Esophagus squamous epithelium (tissue), 5 donors: ENCODE data around the gene TBC1D2. TPM values are rescaled to one million over a fixed set of nuclear protein-coding genes. Genes with fewer than 3 reads are reported as not detected.

Experiments used
- DNase-seq: peaks from one replicate; lab custom pipeline; 2025; lab: John Stamatoyannopoulos, UW
- H3K27ac ChIP-seq, 4 donors: fragments of 200-600 bp; sonication (generic); one replicate each; pipeline ENCODE4 v1.5.1; 2016 to 2019; ENCODE audit warnings: mild to moderate bottlenecking in 1 of 4
- H3K27me3 ChIP-seq, 4 donors: fragments of 200-600 bp; sonication (generic); 1 replicate in 3 of 4; 2 replicates in 1 of 4; pipeline versions ENCODE4 v1.5.1 to v1.6.0; 2017 to 2021; ENCODE audit warnings: antibody characterized with exemption in 1 of 4
- H3K36me3 ChIP-seq, 3 donors: fragments of 200-600 bp; sonication (generic); one replicate each; pipeline ENCODE4 v1.5.1; 2016 to 2019
- H3K4me1 ChIP-seq, 3 donors: fragments of 200-600 bp; sonication (generic); one replicate each; pipeline ENCODE4 v1.5.1; 2017 to 2019
- H3K4me3 ChIP-seq, 4 donors: fragments of 200-600 bp; sonication (generic); 1 replicate in 3 of 4; 2 replicates in 1 of 4; pipeline ENCODE4 v1.5.1; 2016 to 2019; ENCODE audit warnings: mild to moderate bottlenecking in 2 of 4, moderate library complexity in 1 of 4
- H3K9me3 ChIP-seq, 3 donors: fragments of 200-600 bp; sonication (generic); one replicate each; pipeline ENCODE4 v1.5.1; 2016 to 2019
- CTCF ChIP-seq, 6 experiments: fragments of 450-650 bp in 4 of 6; fragments of 200-600 bp in 2 of 6; sonication (generic) in 2 of 6; IDR thresholded peaks; one replicate each; pipeline ENCODE4 v1.5.1; 2016 to 2019; ENCODE audit warnings: antibody characterized with exemption in 6 of 6, mild to moderate bottlenecking in 4 of 6, moderate library complexity in 4 of 6
- POLR2A ChIP-seq, 4 donors: fragments of 450-650 bp; IDR thresholded peaks; one replicate each; pipeline ENCODE4 v1.6.1; 2017; ENCODE audit warnings: antibody characterized with exemption in 4 of 4, mild to moderate bottlenecking in 4 of 4, moderate library complexity in 3 of 4
- WGBS, 2 donors: methylation state at CpG; one replicate each; pipeline ENCODE4 v1.1.5; 2018; 5-methylcytosine and 5-hydroxymethylcytosine counted together
- intact Hi-C: fragments of 100-400 bp; cut with DNase I; formaldehyde crosslinking; loops from one replicate; pipeline ENCODE4 v1.15.0; 2022
- total RNA-seq, 4 donors: library from RNA; depleted of rRNA; stranded (reverse); fragments of >200 nt; gene quantifications; one replicate each; pipeline ENCODE4 v1.1.0, GENCODE V29; 2016
- donor health status: DM: yes; HTN: yes; CAD: no.

The TBC1D2 gene
- total RNA-seq, 4 donors from 2014 or later = 39.3 to 52.9 (median 49.0) TPM

DNA sequence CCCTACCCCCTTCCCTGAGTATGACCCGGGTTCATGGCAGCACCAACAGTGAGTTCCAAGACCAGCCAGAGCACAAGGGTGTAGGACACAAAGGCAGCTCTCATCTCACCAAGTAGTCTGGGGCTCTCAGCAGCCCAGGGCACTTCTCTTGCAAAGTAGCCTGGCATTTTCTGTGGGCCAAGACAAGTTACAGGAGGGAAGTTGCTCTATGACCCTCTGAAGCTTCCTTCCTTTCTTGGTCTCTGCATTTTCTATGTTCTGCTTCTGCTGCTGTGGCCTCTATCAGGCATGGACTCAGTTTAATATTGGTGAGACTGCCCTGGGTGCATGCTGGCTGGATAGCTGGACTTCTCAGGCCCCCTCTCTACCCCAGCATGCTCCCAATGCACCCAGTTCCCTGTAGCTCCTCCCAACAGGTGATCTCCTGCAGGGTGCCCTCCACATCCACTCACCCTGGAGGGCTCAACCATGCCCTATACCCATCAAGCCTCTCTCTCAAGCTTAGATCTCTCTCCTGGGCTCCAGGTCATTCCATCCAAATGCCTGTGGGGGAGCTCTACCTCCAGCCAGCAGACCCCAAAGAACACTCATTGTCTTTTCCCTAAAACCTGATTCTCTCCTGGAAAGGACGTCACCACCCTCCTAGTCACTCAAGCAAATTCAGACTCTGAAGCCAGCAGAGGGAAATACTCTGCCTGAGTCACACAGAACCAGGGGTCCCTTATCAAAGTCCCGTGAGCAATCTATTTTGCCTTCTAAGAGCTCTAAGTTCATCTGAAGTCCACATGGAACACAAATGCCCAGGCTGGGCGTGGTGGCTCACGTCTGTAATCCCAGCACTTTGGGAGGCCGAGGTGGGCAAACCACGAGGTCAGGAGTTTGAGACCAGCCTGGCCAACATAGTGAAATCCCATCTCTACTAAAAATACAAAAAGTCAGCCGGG lies 13.8 kb downstream of the TBC1D2 start:
- Histone ChIP-seq H3K27ac (no peak overlapping the region), H3K4me3 (no peak overlapping the region), H3K36me3 (peaks cover 0 to 70% (median 19%) of the 10 kb centered on the region in 3 donors), H3K9me3 (no peaks in the 10 kb centered on the region), H3K4me1 (peaks cover 16 to 38% (median 25%) of the 10 kb centered on the region in 3 donors), H3K27me3 (no peaks in the 10 kb centered on the region)
- intact Hi-C loops = no loop called here
- 90 to 100% methylated on average over 3 to 7 of the region's 8 CpGs for WGBS, 2 donors
- TF ChIP-seq POLR2A (IDR thresholded peaks at IDR 0.05) = no peak
- no peak for TF ChIP-seq CTCF (IDR thresholded peaks at IDR 0.05)
- DNase-seq = no peak

- Histone ChIP-seq H3K4me3 (no peak overlapping the region), H3K36me3 (peaks cover 0 to 81% (median 19%) of the 10 kb centered on the region in 3 donors), H3K27me3 (no peaks in the 10 kb centered on the region), H3K27ac (no peak overlapping the region), H3K9me3 (no peaks in the 10 kb centered on the region), H3K4me1 (peaks cover 16 to 26% (median 16%) of the 10 kb centered on the region in 3 donors)
- WGBS, 2 donors = 85 to 86% methylated on average over 3 of the region's 3 CpGs
- no peak for TF ChIP-seq CTCF (IDR thresholded peaks at IDR 0.05)
- no peak for TF ChIP-seq POLR2A (IDR thresholded peaks at IDR 0.05)
- intact Hi-C loops = no loop called here
- no peak for DNase-seq
Observed at GRCh38 chr9:98240475-98240874, 15.0 kb downstream of the TBC1D2 start.

DNA sequence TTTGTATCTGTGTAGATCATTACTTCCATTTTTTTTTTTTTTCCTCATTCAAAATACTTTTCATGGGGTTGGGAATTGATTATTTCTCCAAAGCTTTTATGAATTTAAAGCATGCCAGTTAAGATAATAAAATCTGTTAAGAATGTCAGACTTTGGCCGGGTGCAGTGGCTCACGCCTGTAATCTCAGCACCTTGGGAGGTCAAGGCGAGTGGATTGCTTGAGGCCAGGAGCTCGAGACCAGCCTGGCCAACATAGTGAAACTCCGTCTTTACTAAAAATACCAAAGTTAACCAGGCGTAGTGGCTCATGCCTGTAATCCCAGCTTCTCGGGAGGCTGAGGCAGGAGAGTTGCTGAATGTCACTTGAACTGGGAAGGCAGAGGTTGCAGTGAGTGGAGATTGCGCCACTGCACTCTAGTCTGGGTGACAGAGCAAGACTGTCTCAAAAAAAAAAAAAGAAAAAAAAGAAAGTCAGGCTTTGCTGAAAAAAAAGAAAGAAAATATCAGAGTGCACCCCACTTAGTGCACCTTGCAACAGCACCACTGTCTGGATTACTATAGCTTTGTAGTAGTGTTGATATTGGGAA lies 18.5 kb downstream of the TBC1D2 start:
- 80 to 83% methylated on average over 8 of the region's 8 CpGs for WGBS, 2 donors
- no peak for DNase-seq
- Histone ChIP-seq H3K4me1 (peaks cover 0 to 8% (median 0%) of the 10 kb centered on the region in 3 donors), H3K36me3 (peaks cover 7 to 97% (median 33%) of the 10 kb centered on the region in 3 donors), H3K27me3 (no peaks in the 10 kb centered on the region), H3K4me3 (no peak overlapping the region), H3K27ac (no peak overlapping the region), H3K9me3 (no peaks in the 10 kb centered on the region)
- TF ChIP-seq CTCF (IDR thresholded peaks at IDR 0.05) (no peak), POLR2A (IDR thresholded peaks at IDR 0.05) (no peak)
- intact Hi-C loops = no loop called here

- Histone ChIP-seq H3K27ac (no peak overlapping the region), H3K27me3 (no peaks in the 10 kb centered on the region), H3K9me3 (no peaks in the 10 kb centered on the region), H3K4me3 (no peak overlapping the region), H3K4me1 (peaks cover 0 to 11% (median 0%) of the 10 kb centered on the region in 3 donors), H3K36me3 (peaks cover 7 to 93% (median 17%) of the 10 kb centered on the region in 3 donors)
- 79 to 88% methylated on average over 6 to 9 of the region's 9 CpGs for WGBS, 2 donors
- intact Hi-C loops = no loop called here
- DNase-seq = no peak
- TF ChIP-seq POLR2A (IDR thresholded peaks at IDR 0.05) (no peak), CTCF (IDR thresholded peaks at IDR 0.05) (no peak)
Observed at GRCh38 chr9:98235126-98235525, 20.3 kb downstream of the TBC1D2 start.
